NCI-H526 (cell line): ENCODE results near the gene ANKRD11.
"Not testable (repeated sequence)": the region's sequence is repeated elsewhere in the genome, so short reads cannot be mapped to it uniquely, and the experiment has no call there.

Experiments used
- DNase-seq, 2 experiments: peaks; one replicate each; lab custom pipeline; 2025; lab: John Stamatoyannopoulos, UW

The ANKRD11 gene

GRCh38 chr16:89344846-89345611, 145.3 kb downstream of the ANKRD11 start:
- no peak for DNase-seq

- DNase-seq, result no peak
Observed at GRCh38 chr16:89344458-89344834, 145.9 kb downstream of the ANKRD11 start.

DNA sequence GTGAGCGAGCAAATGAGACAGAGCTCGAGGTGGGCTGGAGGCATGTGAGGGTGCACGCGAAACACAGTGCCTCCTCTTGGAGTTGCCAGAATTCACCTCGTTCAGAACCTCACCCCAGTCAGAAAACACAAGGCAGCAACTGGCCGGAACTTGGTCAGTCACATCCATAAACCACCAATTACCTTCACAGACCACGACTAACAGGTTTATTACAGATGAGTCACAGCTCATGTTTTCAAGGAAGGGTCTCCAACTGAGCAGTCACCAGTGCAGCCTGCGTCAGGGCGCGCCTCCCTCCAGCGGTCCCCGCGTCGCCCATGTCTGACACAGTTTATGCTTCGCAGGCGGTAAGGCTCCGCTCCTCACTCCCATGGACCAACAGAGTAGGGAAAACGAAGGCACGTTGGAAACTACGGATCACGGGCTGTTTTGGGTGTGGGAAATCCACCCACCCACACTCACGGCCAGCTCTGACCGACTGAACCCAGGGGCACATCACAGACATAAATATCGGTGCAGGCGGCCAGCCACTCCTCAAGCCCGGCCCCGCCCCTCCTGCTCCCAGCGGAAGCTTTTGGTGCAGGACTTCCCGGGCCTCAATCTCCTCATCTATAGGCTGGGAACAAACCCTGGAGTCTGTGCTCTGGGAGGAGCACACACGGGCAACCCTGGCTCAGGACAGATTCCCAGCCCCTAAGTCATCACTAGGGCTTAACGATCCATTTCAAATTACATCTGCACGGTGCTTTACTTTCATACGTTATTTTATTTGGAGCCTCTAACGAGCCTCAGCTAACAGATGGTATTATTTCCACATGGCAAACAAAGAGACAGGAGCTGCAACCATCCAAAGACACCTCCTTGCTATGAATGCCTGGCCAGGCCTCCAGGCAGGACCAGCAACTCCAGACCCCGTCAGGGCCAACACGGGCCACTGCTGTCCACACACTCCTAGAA, 146.6 kb downstream of the ANKRD11 start:
- no peak for DNase-seq

GRCh38 chr16:89341697-89342694, 148.4 kb downstream of the ANKRD11 start:
- DNase-seq, result no peak

DNA sequence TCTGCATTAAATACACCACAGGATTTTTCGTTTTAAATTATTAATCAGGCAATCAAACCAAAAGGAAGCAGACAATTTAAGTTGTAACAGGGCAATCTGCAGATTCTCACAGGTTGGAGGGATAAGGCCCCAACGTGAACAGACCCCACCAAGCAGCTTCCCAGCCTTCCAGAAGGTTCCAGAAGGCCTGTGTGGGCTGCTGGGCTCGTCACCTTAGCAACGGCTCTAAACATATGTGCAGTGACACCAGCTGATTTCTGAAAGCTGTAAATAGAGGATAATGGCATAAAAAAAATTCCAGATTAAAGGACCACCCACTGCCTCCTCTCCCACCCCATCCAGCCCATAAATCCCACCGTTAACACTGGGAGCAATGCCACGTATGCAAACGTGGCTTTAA, 149.1 kb downstream of the ANKRD11 start:
- DNase-seq, result no peak

- no peak for DNase-seq
Observed at GRCh38 chr16:89338863-89339262, 151.5 kb downstream of the ANKRD11 start.

DNA sequence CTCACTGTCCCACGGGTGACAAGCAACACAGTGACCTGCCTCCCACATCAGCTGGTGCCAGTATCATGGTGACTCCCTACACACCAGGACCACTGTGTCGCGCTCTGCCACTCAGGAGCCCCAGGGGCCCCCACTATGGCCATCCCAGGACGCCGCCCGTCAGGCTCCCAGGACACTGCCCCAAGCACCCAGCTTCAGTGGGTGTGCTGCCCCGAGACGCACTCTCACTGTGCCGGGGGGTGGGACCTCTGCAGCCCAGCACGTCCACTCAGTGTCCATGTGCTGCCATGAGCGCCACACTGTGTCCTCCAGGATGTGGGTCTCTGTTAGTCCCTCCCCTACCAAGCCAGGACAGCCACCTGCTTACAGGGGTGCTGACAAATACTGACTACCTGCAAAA, 152.4 kb downstream of the ANKRD11 start:
- no peak for DNase-seq

- no peak for DNase-seq
Observed at GRCh38 chr16:89335803-89336485, 154.4 kb downstream of the ANKRD11 start.

- DNase-seq, result no peak
Observed at GRCh38 chr16:89334988-89335802, 155.2 kb downstream of the ANKRD11 start.

GRCh38 chr16:89334461-89334860, 155.9 kb downstream of the ANKRD11 start:
- DNase-seq, result no peak

DNA sequence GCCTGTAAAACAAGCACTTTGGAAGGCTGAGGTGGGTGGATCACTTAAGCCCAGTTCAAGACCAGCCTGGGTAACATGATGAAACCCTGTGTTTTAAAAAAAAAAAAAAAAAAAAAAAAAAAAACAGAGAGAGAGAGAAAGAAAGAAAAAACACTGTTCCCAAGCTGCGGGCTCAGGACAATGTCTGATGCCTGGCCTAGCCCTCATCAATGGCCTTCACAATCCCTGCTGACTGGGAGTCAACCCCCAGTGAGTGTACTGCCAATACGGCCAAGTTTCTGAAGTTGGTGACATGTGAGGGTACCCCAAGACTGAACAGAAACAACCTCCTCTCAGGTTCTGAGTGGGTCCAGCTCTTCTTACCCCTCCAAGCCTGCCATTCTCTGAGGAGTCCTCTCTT, 156.3 kb downstream of the ANKRD11 start:
- no peak for DNase-seq

- DNase-seq, result not testable (repeated sequence)
Observed at GRCh38 chr16:89333401-89334001, 156.9 kb downstream of the ANKRD11 start.

GRCh38 chr16:89332902-89333245, 157.5 kb downstream of the ANKRD11 start:
- no peak for DNase-seq

DNA sequence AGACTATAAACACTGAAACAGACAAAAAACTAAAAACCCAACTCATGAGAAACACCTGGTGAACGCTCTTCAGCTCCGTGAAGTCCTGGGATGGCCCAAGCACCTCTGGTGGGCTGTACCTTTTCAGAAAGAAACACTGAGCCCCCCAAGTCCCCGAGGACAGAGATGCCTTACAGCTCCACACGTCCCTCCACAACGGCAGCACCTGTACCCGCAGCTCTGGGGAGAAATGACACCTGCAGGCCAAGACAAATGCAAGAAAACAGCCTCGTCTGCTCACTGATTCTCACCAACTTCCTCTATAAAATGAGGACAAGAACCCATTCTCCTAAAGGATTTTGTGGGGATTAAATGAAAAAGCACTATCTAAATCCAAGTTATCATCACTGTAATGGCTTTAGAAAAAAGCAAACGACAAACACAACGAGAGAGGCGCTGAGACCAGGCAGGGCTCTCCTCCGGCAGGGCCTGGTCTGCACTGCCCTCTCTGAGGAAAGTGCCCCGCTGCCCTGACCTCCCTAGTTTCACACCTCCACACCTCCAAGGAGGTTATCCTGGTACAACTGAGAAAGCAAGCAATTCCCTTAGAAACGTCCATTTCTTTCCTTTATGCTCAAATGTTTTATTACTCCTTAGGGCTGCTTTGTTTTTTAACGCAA, 158.0 kb downstream of the ANKRD11 start:
- DNase-seq, result no peak

GRCh38 chr16:89331371-89332109, 158.8 kb downstream of the ANKRD11 start:
- DNase-seq, result no peak

- DNase-seq, result no peak
Observed at GRCh38 chr16:89330177-89330856, 160.0 kb downstream of the ANKRD11 start.

GRCh38 chr16:89329830-89330176, 160.6 kb downstream of the ANKRD11 start:
- DNase-seq, result not testable (repeated sequence)
